GM12801 (cell line): Measurements from ENCODE around the gene FBN1.

Source experiments
- TF ChIP-seq, protein P1 (sequence below): IDR thresholded peaks from one replicate; pipeline ENCODE4 v1.5.1; 2011; ENCODE audit warnings: control low read depth; ENCODE audit not compliant: insufficient read length; ENCODE audit errors: extremely low read depth

Gene FBN1

DNA sequence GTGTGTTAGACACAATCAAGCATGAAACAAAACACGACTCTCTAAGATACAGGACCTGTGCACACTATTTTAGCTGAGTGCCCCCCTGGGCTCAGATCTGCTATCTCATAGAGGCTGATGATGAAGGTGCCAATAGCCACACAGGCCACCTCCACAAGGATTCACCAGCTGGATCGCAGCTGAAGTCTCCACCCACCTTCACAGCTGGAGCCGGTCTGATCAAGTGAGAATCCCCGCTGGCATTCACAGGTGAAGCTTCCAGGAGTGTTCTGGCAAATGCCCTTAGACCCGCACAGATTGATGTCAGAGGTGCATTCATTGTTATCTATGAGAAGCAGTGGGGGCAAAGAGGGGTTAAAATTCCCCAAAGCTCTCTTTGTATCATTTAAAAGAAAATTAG lies 224.1 kb downstream of the FBN1 start:
- TF ChIP-seq, protein P1, sequence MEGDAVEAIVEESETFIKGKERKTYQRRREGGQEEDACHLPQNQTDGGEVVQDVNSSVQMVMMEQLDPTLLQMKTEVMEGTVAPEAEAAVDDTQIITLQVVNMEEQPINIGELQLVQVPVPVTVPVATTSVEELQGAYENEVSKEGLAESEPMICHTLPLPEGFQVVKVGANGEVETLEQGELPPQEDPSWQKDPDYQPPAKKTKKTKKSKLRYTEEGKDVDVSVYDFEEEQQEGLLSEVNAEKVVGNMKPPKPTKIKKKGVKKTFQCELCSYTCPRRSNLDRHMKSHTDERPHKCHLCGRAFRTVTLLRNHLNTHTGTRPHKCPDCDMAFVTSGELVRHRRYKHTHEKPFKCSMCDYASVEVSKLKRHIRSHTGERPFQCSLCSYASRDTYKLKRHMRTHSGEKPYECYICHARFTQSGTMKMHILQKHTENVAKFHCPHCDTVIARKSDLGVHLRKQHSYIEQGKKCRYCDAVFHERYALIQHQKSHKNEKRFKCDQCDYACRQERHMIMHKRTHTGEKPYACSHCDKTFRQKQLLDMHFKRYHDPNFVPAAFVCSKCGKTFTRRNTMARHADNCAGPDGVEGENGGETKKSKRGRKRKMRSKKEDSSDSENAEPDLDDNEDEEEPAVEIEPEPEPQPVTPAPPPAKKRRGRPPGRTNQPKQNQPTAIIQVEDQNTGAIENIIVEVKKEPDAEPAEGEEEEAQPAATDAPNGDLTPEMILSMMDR, result no peak

DNA sequence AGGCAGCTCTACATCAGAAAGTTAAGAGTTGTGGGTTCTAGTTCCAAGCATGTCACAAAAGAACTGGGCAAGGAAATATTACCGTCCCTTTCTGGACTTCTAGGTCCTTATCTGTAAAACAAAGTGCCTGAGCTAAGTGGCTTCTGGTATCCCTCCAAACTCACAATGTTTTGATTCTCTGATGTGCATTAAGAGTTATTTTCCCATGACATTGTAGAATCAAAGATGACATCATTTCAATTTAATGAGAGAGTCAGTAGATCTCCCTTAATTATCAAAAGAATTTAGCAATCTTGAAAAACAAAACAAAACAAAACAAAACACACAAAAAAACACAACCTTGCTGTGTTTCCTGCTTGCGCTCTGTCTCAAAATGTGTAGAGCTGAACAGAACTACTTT lies 225.6 kb downstream of the FBN1 start:
- TF ChIP-seq, protein P1, result no peak

DNA sequence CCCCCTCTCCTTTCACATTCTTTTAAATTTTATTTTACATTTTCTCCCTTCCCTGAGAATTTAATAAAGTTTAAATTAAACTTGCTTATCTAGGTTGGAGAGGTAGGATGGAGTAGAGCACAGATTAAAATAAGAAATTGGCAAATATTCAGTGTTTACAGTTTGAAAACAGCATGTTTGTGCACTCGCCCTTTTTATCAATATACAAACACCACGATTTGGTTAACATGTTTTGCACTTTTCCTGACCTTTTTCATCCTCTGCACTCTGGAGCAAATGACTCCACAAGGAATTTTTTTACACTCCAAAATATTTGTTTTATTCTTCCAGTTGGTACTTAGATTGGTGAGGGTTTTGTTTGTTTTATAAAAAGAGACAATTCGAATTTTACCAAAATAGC lies 227.2 kb downstream of the FBN1 start:
- TF ChIP-seq, protein P1, result no peak

DNA sequence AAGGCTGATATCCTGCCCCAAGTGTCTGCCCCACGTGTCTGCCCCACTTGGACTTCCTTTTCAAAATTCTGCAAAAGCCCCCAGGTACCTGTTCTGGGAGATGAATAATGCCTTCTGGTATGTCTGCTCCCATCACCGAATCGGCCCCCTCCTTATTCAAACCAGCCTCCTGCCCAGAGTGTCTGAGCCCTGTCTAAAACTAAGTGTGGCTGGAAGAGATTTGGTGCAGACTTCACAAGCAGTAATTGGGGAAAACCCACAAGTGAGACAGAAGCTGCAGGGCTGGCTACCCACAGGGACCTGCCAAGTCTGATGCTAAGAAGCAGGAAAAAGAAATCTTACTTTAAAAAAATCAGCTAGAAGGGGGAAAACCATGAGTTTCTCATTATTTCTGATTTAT lies 229.2 kb downstream of the FBN1 start:
- TF ChIP-seq, protein P1, result no peak

DNA sequence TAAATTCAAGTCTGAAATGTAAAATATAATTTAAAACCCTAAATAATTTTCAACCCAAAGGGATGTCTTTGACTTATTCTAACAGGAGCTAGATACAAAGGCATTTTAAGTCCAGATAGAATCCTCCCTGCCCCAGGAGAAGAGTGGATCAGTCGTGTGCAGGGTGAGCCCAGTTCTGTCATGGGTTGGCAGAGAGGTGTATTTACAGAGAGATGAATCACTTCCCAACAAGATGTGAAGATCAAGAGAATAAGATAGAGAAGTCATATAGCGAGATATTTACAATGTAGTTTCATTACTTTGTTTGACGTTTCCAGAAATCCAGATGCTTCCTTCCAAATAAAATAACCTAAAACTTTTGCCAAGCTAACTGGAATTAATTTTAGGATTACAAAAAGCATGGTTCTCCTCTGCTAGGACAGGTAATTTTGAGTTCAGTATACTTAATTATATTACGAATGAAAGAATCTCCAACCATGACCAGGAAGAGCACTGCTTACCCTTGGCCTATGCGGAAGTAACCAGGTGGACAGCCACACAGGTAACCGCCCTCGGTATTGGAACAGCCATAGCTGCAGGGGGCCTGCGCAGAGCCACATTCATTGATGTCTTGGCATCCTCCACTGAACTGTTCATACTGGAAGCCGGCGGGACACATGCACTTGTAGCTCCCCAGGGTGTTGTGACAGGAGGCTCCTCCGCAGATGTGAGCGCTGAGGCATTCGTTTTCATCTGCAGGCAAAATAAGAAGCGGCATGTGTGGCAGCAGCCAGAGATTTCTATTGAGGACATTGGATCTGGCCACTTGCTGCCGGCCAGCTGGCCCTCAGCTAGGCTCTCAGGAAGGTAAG lies 230.2 kb downstream of the FBN1 start:
- TF ChIP-seq, protein P1, result no peak

DNA sequence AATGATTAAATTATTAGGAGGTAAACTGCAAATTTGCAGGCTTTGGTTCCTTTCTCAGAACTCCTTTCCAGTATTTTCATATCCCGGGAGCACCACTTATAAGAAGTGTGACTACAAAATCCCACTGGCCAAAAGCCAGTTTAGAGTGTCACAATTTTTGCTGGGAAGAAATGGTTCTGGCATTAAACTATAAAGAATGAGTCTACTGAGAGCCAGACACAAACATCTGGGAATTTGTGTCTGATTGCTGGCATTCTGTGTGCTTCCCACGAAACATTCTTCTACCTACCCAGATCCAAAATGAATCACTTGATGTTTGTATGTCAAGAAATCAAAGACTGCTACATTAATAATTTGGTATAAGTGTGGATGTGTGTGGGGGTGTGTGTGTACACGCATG lies 231.5 kb downstream of the FBN1 start:
- TF ChIP-seq, protein P1, result no peak

DNA sequence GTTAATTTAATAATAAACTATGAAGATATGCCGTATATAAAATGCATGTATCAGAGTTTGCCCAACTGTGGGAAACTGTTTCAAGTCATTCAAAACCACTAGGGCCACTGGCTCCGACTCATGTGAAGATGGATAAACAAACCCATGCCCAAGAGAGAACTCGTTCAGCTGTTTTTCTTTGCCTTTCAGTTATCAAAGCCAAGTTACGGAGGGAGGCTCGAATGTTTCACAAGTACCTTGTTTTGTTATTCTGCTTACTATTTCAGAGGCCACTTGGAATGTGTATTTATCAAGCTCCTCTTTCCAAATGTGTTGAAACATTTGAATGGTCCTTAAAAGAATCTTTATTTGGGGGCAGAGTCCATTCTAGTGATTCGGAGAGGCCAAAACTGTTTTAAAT lies 232.2 kb downstream of the FBN1 start:
- TF ChIP-seq, protein P1, result no peak
